ENCODE data around the gene SEC14L2. TPM values are rescaled to one million over a fixed set of nuclear protein-coding genes. Genes with fewer than 3 reads are reported as not detected.

Gene SEC14L2
- total RNA-seq, 1 donor from 2014 or later = 9.6 TPM

- Mint-ChIP-seq H3K27ac (peak within 1 kb of the TSS; percentile 89), H3K4me1 (ENCODE audit: unreplicated experiment) (peaks cover 5% of the 10 kb centered on the region), H3K4me3 (peak within 1 kb of the TSS; percentile 86), H3K27me3 (no peaks in the 10 kb centered on the region), H3K36me3 (no peaks in the 10 kb centered on the region), H3K9me3 (no peaks in the 10 kb centered on the region)
- peak; percentile 96 for DNase-seq (ENCODE audit: extremely low spot score, unreplicated experiment)
- TF ChIP-seq CTCF (conservative IDR thresholded peaks at IDR 0.05) = peak; percentile 98
These were observed 9.6 kb upstream of the SEC14L2 start, which contains the start of gene RNF215 for GRCh38 chr22:30386960-30387827. Gene RNF215, minus strand, starts transcription at chr22:30387411. Its CDS starts 98 bp downstream, at chr22:30387313.

- Mint-ChIP-seq H3K9me3 (no peaks in the 10 kb centered on the region), H3K27me3 (peaks cover 7% of the 10 kb centered on the region), H3K36me3 (no peaks in the 10 kb centered on the region), H3K27ac (peak overlapping the region; percentile 13), H3K4me3 (no peak overlapping the region), H3K4me1 (ENCODE audit: unreplicated experiment) (peaks cover 8% of the 10 kb centered on the region)
- peak; percentile 78 for TF ChIP-seq CTCF (conservative IDR thresholded peaks at IDR 0.05)
- no peak for DNase-seq (ENCODE audit: extremely low spot score, unreplicated experiment)
These were observed 5.7 kb upstream of the SEC14L2 start for GRCh38 chr22:30390974-30391691.

- H3K4me1 Mint-ChIP-seq (ENCODE audit: unreplicated experiment) = peaks cover 8% of the 10 kb centered on the region
- no peak for TF ChIP-seq CTCF (conservative IDR thresholded peaks at IDR 0.05)
- no peaks in the 10 kb centered on the region for H3K36me3 Mint-ChIP-seq
- H3K9me3 Mint-ChIP-seq = no peaks in the 10 kb centered on the region
- H3K4me3 Mint-ChIP-seq = no peak overlapping the region
- DNase-seq (ENCODE audit: extremely low spot score, unreplicated experiment) = no peak
- no peak overlapping the region for H3K27ac Mint-ChIP-seq
- peaks cover 10% of the 10 kb centered on the region for H3K27me3 Mint-ChIP-seq
These were observed 4.0 kb upstream of the SEC14L2 start for GRCh38 chr22:30392661-30393321.

GRCh38 chr22:30393322-30393680 lies 3.5 kb upstream of the SEC14L2 start:
- TF ChIP-seq CTCF (conservative IDR thresholded peaks at IDR 0.05) = no peak
- Mint-ChIP-seq H3K27me3 (peaks cover 15% of the 10 kb centered on the region), H3K4me3 (no peak overlapping the region), H3K27ac (no peak overlapping the region), H3K4me1 (ENCODE audit: unreplicated experiment) (peaks cover 13% of the 10 kb centered on the region), H3K36me3 (no peaks in the 10 kb centered on the region), H3K9me3 (no peaks in the 10 kb centered on the region)
- no peak for DNase-seq (ENCODE audit: extremely low spot score, unreplicated experiment)

- no peaks in the 10 kb centered on the region for H3K36me3 Mint-ChIP-seq
- peaks cover 13% of the 10 kb centered on the region for H3K4me1 Mint-ChIP-seq (ENCODE audit: unreplicated experiment)
- TF ChIP-seq CTCF (conservative IDR thresholded peaks at IDR 0.05) = no peak
- peaks cover 21% of the 10 kb centered on the region for H3K27me3 Mint-ChIP-seq
- DNase-seq (ENCODE audit: extremely low spot score, unreplicated experiment) = no peak
- H3K9me3 Mint-ChIP-seq = no peaks in the 10 kb centered on the region
- H3K4me3 Mint-ChIP-seq = no peak overlapping the region
- no peak overlapping the region for H3K27ac Mint-ChIP-seq
These were observed 2.9 kb upstream of the SEC14L2 start for GRCh38 chr22:30393885-30394284.
